ENCODE data around the gene CPLX1. TPM values are rescaled to one million over a fixed set of nuclear protein-coding genes. Genes with fewer than 3 reads are reported as not detected.

CPLX1 gene
- total RNA-seq, 1 experiment from 2014 or later = 14.5 TPM

GRCh38 chr4:763922-764321 lies 62.0 kb downstream of the CPLX1 start (continued):
- TF ChIP-seq, protein P1, sequence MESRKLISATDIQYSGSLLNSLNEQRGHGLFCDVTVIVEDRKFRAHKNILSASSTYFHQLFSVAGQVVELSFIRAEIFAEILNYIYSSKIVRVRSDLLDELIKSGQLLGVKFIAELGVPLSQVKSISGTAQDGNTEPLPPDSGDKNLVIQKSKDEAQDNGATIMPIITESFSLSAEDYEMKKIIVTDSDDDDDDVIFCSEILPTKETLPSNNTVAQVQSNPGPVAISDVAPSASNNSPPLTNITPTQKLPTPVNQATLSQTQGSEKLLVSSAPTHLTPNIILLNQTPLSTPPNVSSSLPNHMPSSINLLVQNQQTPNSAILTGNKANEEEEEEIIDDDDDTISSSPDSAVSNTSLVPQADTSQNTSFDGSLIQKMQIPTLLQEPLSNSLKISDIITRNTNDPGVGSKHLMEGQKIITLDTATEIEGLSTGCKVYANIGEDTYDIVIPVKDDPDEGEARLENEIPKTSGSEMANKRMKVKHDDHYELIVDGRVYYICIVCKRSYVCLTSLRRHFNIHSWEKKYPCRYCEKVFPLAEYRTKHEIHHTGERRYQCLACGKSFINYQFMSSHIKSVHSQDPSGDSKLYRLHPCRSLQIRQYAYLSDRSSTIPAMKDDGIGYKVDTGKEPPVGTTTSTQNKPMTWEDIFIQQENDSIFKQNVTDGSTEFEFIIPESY (IDR thresholded peaks at IDR 0.05; ENCODE audit: extremely low read depth, insufficient replicate concordance, low read length) = no peak
- no peak for TF ChIP-seq MAX (IDR thresholded peaks at IDR 0.05)

DNA sequence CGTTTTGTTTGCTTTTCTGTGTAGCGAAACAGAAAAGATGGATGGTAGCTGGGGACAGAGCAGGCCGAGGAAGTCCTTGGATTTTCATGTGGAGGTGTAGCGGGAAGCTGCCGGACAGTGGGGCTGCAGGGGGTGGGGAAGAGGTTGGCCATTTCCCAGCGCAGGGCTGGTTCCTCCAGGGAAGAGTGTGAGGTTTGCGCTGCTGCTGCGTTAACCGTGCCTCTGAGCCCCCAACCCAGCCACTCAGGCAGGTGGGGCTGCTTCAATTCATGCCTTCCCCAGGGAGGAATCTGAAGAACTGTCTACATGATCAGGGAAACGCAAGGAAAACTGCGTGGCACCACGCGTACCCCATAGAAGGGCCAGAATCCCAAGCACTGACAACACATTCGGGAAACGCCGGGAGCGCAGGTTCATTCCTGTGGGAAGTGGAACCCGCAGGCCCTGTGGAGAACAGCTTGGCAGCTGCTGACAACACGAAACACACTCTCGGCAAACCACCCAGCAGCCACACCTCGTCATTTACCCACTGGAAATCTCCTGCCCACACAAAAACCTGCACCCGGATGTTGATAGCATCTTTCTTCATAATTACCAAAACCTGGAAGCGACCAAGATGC lies 62.6 kb downstream of the CPLX1 start:
- H3K9me2 ChIP-seq (ENCODE audit: insufficient read depth) = no peaks in the 10 kb centered on the region
- H3K36me3 ChIP-seq (ENCODE audit: control insufficient read depth in 1 of 2, insufficient read depth in 2 of 2, low read length in 2 of 2) = peaks cover 22 to 34% of the 10 kb centered on the region in 2 experiments; a peak in 3 of 4 replicates
- no peaks in the 10 kb centered on the region; a peak in 1 of 4 replicates for H3K4me1 ChIP-seq (ENCODE audit: control insufficient read depth in 1 of 2, insufficient read depth in 2 of 2, low read length in 2 of 2)
- no peak for DNase-seq (ENCODE audit: low read depth, low spot score)
- H3K79me2 ChIP-seq (ENCODE audit: insufficient read depth, low read length) = peaks cover 3% of the 10 kb centered on the region; the same call in 1 of the 2 replicates
- POLR2A ChIA-PET = no interaction called here
- H3K9me3 ChIP-seq (ENCODE audit: control insufficient read depth in 1 of 2, insufficient read depth in 1 of 2, low read depth in 1 of 2, low read length in 2 of 2) = no peaks in the 10 kb centered on the region
- no peak for ATAC-seq
- no peak overlapping the region for H3K4me2 ChIP-seq (ENCODE audit: low read length)
- H4K20me1 ChIP-seq (ENCODE audit: insufficient read depth) = no peaks in the 10 kb centered on the region; the same call in 1 of the 2 replicates
- H3K27ac ChIP-seq (ENCODE audit: low read depth, low read length) = no peak overlapping the region
- no peak overlapping the region for H3K9ac ChIP-seq (ENCODE audit: low read length)
- RAD21 ChIA-PET (ENCODE audit: low non-redundant PET in 1 of 2, low total read pairs in 2 of 2, uncharacterized antibody in 2 of 2, unreplicated experiment in 2 of 2) = no interaction called here
- intact Hi-C loops (cut with micrococcal nuclease) = loop anchor here (10.0 kb wide), 1 partner anchor 222 kb away; the partner anchor contains the start of gene IDUA
- CTCF ChIA-PET = no interaction called here
- no peaks in the 10 kb centered on the region for H3K27me3 ChIP-seq (ENCODE audit: insufficient read depth, low read length)
- no peak for TF ChIP-seq POLR2A (IDR thresholded peaks at IDR 0.05; ENCODE audit: borderline replicate concordance, extremely low read depth, insufficient read depth, insufficient read length)
- TF ChIP-seq ZFX (IDR thresholded peaks at IDR 0.05) = no peak
- TF ChIP-seq CBX3 (IDR thresholded peaks at IDR 0.05; ENCODE audit: low read depth) = no peak
- no peak for TF ChIP-seq SP1 (IDR thresholded peaks at IDR 0.05; ENCODE audit: low read depth)
- TF ChIP-seq, protein P2, sequence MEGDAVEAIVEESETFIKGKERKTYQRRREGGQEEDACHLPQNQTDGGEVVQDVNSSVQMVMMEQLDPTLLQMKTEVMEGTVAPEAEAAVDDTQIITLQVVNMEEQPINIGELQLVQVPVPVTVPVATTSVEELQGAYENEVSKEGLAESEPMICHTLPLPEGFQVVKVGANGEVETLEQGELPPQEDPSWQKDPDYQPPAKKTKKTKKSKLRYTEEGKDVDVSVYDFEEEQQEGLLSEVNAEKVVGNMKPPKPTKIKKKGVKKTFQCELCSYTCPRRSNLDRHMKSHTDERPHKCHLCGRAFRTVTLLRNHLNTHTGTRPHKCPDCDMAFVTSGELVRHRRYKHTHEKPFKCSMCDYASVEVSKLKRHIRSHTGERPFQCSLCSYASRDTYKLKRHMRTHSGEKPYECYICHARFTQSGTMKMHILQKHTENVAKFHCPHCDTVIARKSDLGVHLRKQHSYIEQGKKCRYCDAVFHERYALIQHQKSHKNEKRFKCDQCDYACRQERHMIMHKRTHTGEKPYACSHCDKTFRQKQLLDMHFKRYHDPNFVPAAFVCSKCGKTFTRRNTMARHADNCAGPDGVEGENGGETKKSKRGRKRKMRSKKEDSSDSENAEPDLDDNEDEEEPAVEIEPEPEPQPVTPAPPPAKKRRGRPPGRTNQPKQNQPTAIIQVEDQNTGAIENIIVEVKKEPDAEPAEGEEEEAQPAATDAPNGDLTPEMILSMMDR (IDR thresholded peaks at IDR 0.05 in 2 of 3, conservative IDR thresholded peaks at IDR 0.05 in 1 of 3; ENCODE audit: borderline replicate concordance in 1 of 3, insufficient read depth in 1 of 3, low read depth in 2 of 3, low read length in 2 of 3) = no peak
- no peak for TF ChIP-seq EGR1 (IDR thresholded peaks at IDR 0.05; ENCODE audit: low read depth)
- no peak for TF ChIP-seq TCF7L2 (IDR thresholded peaks at IDR 0.05; ENCODE audit: borderline replicate concordance, extremely low read depth, insufficient read depth, insufficient read length)
- TF ChIP-seq, protein P3, sequence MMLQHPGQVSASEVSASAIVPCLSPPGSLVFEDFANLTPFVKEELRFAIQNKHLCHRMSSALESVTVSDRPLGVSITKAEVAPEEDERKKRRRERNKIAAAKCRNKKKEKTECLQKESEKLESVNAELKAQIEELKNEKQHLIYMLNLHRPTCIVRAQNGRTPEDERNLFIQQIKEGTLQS (IDR thresholded peaks at IDR 0.05) = no peak
- no peak for TF ChIP-seq CEBPB (IDR thresholded peaks at IDR 0.05; ENCODE audit: low read depth)
- TF ChIP-seq, protein P4, sequence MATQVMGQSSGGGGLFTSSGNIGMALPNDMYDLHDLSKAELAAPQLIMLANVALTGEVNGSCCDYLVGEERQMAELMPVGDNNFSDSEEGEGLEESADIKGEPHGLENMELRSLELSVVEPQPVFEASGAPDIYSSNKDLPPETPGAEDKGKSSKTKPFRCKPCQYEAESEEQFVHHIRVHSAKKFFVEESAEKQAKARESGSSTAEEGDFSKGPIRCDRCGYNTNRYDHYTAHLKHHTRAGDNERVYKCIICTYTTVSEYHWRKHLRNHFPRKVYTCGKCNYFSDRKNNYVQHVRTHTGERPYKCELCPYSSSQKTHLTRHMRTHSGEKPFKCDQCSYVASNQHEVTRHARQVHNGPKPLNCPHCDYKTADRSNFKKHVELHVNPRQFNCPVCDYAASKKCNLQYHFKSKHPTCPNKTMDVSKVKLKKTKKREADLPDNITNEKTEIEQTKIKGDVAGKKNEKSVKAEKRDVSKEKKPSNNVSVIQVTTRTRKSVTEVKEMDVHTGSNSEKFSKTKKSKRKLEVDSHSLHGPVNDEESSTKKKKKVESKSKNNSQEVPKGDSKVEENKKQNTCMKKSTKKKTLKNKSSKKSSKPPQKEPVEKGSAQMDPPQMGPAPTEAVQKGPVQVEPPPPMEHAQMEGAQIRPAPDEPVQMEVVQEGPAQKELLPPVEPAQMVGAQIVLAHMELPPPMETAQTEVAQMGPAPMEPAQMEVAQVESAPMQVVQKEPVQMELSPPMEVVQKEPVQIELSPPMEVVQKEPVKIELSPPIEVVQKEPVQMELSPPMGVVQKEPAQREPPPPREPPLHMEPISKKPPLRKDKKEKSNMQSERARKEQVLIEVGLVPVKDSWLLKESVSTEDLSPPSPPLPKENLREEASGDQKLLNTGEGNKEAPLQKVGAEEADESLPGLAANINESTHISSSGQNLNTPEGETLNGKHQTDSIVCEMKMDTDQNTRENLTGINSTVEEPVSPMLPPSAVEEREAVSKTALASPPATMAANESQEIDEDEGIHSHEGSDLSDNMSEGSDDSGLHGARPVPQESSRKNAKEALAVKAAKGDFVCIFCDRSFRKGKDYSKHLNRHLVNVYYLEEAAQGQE (IDR thresholded peaks at IDR 0.05; ENCODE audit: low read depth) = no peak
- TF ChIP-seq YY1 (IDR thresholded peaks at IDR 0.05; ENCODE audit: extremely low read depth, insufficient replicate concordance, low read depth, low read length) = no peak
- TF ChIP-seq JUND (IDR thresholded peaks at IDR 0.05) = no peak
- TF ChIP-seq EZH2phosphoT487 (IDR thresholded peaks at IDR 0.05; ENCODE audit: borderline replicate concordance) = no peak
- no peak for TF ChIP-seq ZNF274 (IDR thresholded peaks at IDR 0.05; ENCODE audit: low read depth, low read length)
- TF ChIP-seq RAD21 (IDR thresholded peaks at IDR 0.05; ENCODE audit: low read depth) = no peak
- BruUV-seq (replicated peaks) = no TSS peak
- no peak overlapping the region for H2AFZ ChIP-seq (ENCODE audit: low read depth, low read length, poor library complexity, severe bottlenecking)
- no peak overlapping the region for H3K4me3 ChIP-seq (replicated peaks in 1 of 2; ENCODE audit: low read depth in 1 of 2, low read length in 2 of 2)
